DMS53 treated with DMSO at 0.1 percent for 48 hours (cell line): ENCODE results near the gene RUSC2.
"Not testable (repeated sequence)": the region's sequence is repeated elsewhere in the genome, so short reads cannot be mapped to it uniquely, and the experiment has no call there.

ENCODE experiments used
- DNase-seq: peaks from one replicate; lab custom pipeline; 2025; ENCODE audit not compliant: unreplicated experiment; lab: John Stamatoyannopoulos, UW

The RUSC2 gene

GRCh38 chr9:35519692-35520363 is 29.9 kb downstream of the RUSC2 start:
- DNase-seq, result no peak

GRCh38 chr9:35520364-35520710 is 30.4 kb downstream of the RUSC2 start:
- no peak for DNase-seq

GRCh38 chr9:35521708-35522107 is 31.8 kb downstream of the RUSC2 start:
- no peak for DNase-seq

GRCh38 chr9:35522187-35522586 is 32.3 kb downstream of the RUSC2 start:
- DNase-seq, result no peak

- no peak for DNase-seq
Measured at GRCh38 chr9:35522700-35523099, 32.8 kb downstream of the RUSC2 start.

- not testable (repeated sequence) for DNase-seq
Measured at GRCh38 chr9:35523556-35523955, 33.6 kb downstream of the RUSC2 start.

- DNase-seq, result no peak
Measured at GRCh38 chr9:35526087-35526801, 36.3 kb downstream of the RUSC2 start.

- no peak for DNase-seq
Measured at GRCh38 chr9:35529161-35529823, 39.4 kb downstream of the RUSC2 start.

GRCh38 chr9:35533398-35533797 is 43.5 kb downstream of the RUSC2 start:
- no peak for DNase-seq

GRCh38 chr9:35534921-35535320 is 45.0 kb downstream of the RUSC2 start:
- not testable (repeated sequence) for DNase-seq

- DNase-seq, result no peak
Measured at GRCh38 chr9:35537913-35538312, 48.0 kb downstream of the RUSC2 start.

GRCh38 chr9:35538361-35539234 is 48.7 kb downstream of the RUSC2 start:
- DNase-seq, result no peak
